SK-N-SH (cell line): ENCODE results near the gene PTTG1IP.

ENCODE experiments used
- CTCF ChIP-seq: fragments of 200-600 bp; sonication (generic); IDR thresholded peaks from 2 replicates; pipeline ENCODE4 v1.6.1; 2017; ENCODE audit warnings: antibody characterized with exemption, mild to moderate bottlenecking, moderate library complexity
- EZH2phosphoT487 ChIP-seq: fragments of 200-600 bp; sonication (generic); IDR thresholded peaks from 2 replicates; pipeline ENCODE4 v1.6.1; 2017; ENCODE audit warnings: low read depth, mixed run types, mild to moderate bottlenecking, antibody characterized with exemption, moderate library complexity, borderline replicate concordance
- MAX ChIP-seq: IDR thresholded peaks from 2 replicates; pipeline ENCODE4 v1.4.0; 2012; ENCODE audit warnings: low read depth
- POLR2AphosphoS5 ChIP-seq: IDR thresholded peaks from 2 replicates; pipeline ENCODE4 v1.6.1; 2012; ENCODE audit warnings: low read depth, low read length

- TF ChIP-seq MAX, result no peak
- no peak for TF ChIP-seq POLR2AphosphoS5
- no peak for TF ChIP-seq CTCF
- no peak for TF ChIP-seq EZH2phosphoT487
These were observed 46.6 kb upstream of the PTTG1IP start for GRCh38 chr21:44919913-44920693.
